Measurements from ENCODE around the gene SAA4.

- TF ChIP-seq POU2F2 (IDR thresholded peaks at IDR 0.05; ENCODE audit: low read depth, low read length) (no peak), POLR2AphosphoS5 (IDR thresholded peaks at IDR 0.05; ENCODE audit: low read depth, low read length) (no peak), POLR2A (IDR thresholded peaks at IDR 0.05; ENCODE audit: low read depth, low read length) (no peak)
Measured at GRCh38 chr11:18271206-18271605, 34.6 kb upstream of the SAA4 start.
